Karpas-422 (cell line): ENCODE results near the gene SYNJ2. TPM values are rescaled to one million over a fixed set of nuclear protein-coding genes. Genes with fewer than 3 reads are reported as not detected.

ENCODE experiments used
- DNase-seq: peaks from one replicate; pipeline ENCODE4 v3.0.0-alpha.2; 2015
- H2AFZ ChIP-seq: fragments of 200-600 bp; sonication (generic); 2 replicates; pipeline ENCODE4 v1.6.1; 2014; ENCODE audit warnings: antibody characterized with exemption, low read length, mixed read lengths
- H3K27ac ChIP-seq: fragments of 200-600 bp; sonication (generic); 2 replicates; pipeline ENCODE4 v1.5.1; 2014; ENCODE audit warnings: mild to moderate bottlenecking, low read length, moderate library complexity
- H3K27me3 ChIP-seq: fragments of 200-600 bp; sonication (generic); 2 replicates; pipeline ENCODE4 v1.6.1; 2014; ENCODE audit warnings: low read length, mixed read lengths
- H3K36me3 ChIP-seq: fragments of 200-600 bp; sonication (generic); 2 replicates; pipeline ENCODE4 v1.6.1; 2014; ENCODE audit warnings: low read length, mixed read lengths; ENCODE audit not compliant: insufficient read depth
- H3K4me1 ChIP-seq: fragments of 200-600 bp; sonication (generic); 2 replicates; pipeline ENCODE4 v1.6.1; 2014; ENCODE audit warnings: mild to moderate bottlenecking, low read length, mixed read lengths
- H3K4me2 ChIP-seq: fragments of 200-600 bp; sonication (generic); 2 replicates; pipeline ENCODE4 v1.6.1; 2014; ENCODE audit warnings: low read length, low read depth, mild to moderate bottlenecking; ENCODE audit not compliant: poor library complexity, severe bottlenecking
- H3K4me3 ChIP-seq: fragments of 200-600 bp; sonication (generic); 2 replicates; pipeline ENCODE4 v1.5.1; 2014; ENCODE audit warnings: mild to moderate bottlenecking, antibody characterized with exemption, low read length, mixed read lengths
- H3K79me2 ChIP-seq: fragments of 200-600 bp; sonication (generic); 2 replicates; pipeline ENCODE4 v1.6.1; 2014; ENCODE audit warnings: mild to moderate bottlenecking, low read length, mixed read lengths
- H3K9ac ChIP-seq: fragments of 200-600 bp; sonication (generic); 2 replicates; pipeline ENCODE4 v1.6.0; 2014; ENCODE audit warnings: low read length
- H3K9me2 ChIP-seq: fragments of 200-600 bp; sonication (generic), shearing (Covaris generic); replicated peaks from 2 replicates; pipeline ENCODE4 v1.6.0; 2014; ENCODE audit warnings: mild to moderate bottlenecking, low read length, moderate library complexity; ENCODE audit not compliant: insufficient read depth
- H3K9me3 ChIP-seq: fragments of 300-700, 200-600 bp; sonication (generic); 2 replicates; pipeline ENCODE4 v1.6.1; 2014; ENCODE audit warnings: low read length, mixed read lengths
- H4K20me1 ChIP-seq: fragments of 200-600 bp; sonication (generic); 2 replicates; pipeline ENCODE4 v1.6.1; 2014; ENCODE audit warnings: mild to moderate bottlenecking, antibody characterized with exemption, low read length, low read depth; ENCODE audit not compliant: insufficient read depth
- total RNA-seq: library from RNA; depleted of rRNA; stranded (reverse); fragments of >200 nt; shearing (Covaris generic); gene quantifications from 2 replicates; pipeline ENCODE4 v1.2.3, GENCODE V29; 2014; ENCODE audit warnings: low replicate concordance

SYNJ2 gene
- total RNA-seq, 1 experiment from 2014 or later = 0.04 TPM

GRCh38 chr6:158060455-158061360 is 79.0 kb downstream of the SYNJ2 start:
- H4K20me1 ChIP-seq = no peaks in the 10 kb centered on the region
- DNase-seq = no peak
- no peak overlapping the region for H3K4me2 ChIP-seq
- no peak overlapping the region for H3K4me3 ChIP-seq
- H3K9me2 ChIP-seq = no peaks in the 10 kb centered on the region
- H3K27ac ChIP-seq = no peak overlapping the region
- no peaks in the 10 kb centered on the region for H3K79me2 ChIP-seq
- H3K4me1 ChIP-seq = no peaks in the 10 kb centered on the region
- H3K9me3 ChIP-seq = no peaks in the 10 kb centered on the region
- no peaks in the 10 kb centered on the region for H3K27me3 ChIP-seq
- H3K9ac ChIP-seq = no peak overlapping the region
- no peak overlapping the region for H2AFZ ChIP-seq
- no peaks in the 10 kb centered on the region for H3K36me3 ChIP-seq

- H3K27me3 ChIP-seq = no peaks in the 10 kb centered on the region
- DNase-seq = no peak
- H3K79me2 ChIP-seq = no peaks in the 10 kb centered on the region
- H3K9me2 ChIP-seq = no peaks in the 10 kb centered on the region
- no peaks in the 10 kb centered on the region for H3K9me3 ChIP-seq
- H4K20me1 ChIP-seq = no peaks in the 10 kb centered on the region
- no peak overlapping the region for H2AFZ ChIP-seq
- no peak overlapping the region for H3K27ac ChIP-seq
- H3K36me3 ChIP-seq = no peaks in the 10 kb centered on the region
- H3K4me2 ChIP-seq = no peak overlapping the region
- no peak overlapping the region for H3K4me3 ChIP-seq
- no peaks in the 10 kb centered on the region for H3K4me1 ChIP-seq
- no peak overlapping the region for H3K9ac ChIP-seq
These were observed 79.7 kb downstream of the SYNJ2 start for GRCh38 chr6:158061361-158061708.

DNA sequence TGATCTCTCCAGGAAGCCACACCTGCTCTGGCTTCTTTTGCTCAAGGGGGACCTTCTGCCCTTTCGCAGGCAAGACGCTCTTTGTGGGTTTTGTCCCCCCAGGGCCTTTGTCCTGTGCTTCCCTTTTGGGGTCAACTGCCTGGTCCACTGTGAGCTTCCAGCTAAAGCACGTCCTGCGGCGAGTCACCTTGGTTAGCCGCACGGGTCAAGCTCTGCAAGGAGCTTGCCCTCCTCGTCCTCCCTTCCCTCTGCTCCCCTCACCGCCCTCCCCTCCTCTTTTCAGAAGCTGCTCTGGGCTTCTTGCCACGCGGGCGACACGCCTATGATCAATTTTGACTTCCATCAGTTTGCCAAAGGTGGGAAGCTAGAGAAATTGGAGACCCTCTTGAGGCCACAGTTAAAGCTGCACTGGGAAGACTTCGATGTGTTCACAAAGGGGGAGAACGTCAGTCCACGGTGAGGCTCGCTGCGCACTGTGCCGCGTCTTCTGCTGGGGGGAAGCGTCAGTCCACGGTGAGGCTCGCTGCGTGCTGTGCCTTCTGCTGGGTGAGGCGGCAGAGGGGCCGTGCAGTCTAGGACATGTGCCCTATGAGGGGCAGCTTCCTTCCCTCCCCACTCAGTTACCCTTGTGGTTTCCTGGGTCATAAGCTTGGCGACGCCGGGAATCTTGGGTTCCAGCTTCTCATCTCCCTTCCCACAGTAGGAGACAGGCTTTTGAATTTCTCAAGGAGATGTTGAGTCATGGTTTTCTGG is 80.2 kb downstream of the SYNJ2 start:
- Histone ChIP-seq H3K79me2 (no peaks in the 10 kb centered on the region), H3K27me3 (no peaks in the 10 kb centered on the region), H4K20me1 (no peaks in the 10 kb centered on the region), H3K4me3 (no peak overlapping the region), H3K9me2 (no peaks in the 10 kb centered on the region), H3K36me3 (no peaks in the 10 kb centered on the region), H2AFZ (no peak overlapping the region), H3K9me3 (no peaks in the 10 kb centered on the region), H3K4me2 (no peak overlapping the region), H3K9ac (no peak overlapping the region), H3K4me1 (no peaks in the 10 kb centered on the region), H3K27ac (no peak overlapping the region)
- DNase-seq = no peak

- no peak overlapping the region for H3K27ac ChIP-seq
- no peak overlapping the region for H3K4me3 ChIP-seq
- no peaks in the 10 kb centered on the region for H3K9me2 ChIP-seq
- H3K36me3 ChIP-seq = no peaks in the 10 kb centered on the region
- no peak overlapping the region for H2AFZ ChIP-seq
- no peak overlapping the region for H3K9ac ChIP-seq
- no peaks in the 10 kb centered on the region for H4K20me1 ChIP-seq
- no peaks in the 10 kb centered on the region for H3K4me1 ChIP-seq
- no peak for DNase-seq
- no peak overlapping the region for H3K4me2 ChIP-seq
- no peaks in the 10 kb centered on the region for H3K27me3 ChIP-seq
- no peaks in the 10 kb centered on the region for H3K9me3 ChIP-seq
- H3K79me2 ChIP-seq = no peaks in the 10 kb centered on the region
These were observed 82.1 kb downstream of the SYNJ2 start for GRCh38 chr6:158063736-158064135.

DNA sequence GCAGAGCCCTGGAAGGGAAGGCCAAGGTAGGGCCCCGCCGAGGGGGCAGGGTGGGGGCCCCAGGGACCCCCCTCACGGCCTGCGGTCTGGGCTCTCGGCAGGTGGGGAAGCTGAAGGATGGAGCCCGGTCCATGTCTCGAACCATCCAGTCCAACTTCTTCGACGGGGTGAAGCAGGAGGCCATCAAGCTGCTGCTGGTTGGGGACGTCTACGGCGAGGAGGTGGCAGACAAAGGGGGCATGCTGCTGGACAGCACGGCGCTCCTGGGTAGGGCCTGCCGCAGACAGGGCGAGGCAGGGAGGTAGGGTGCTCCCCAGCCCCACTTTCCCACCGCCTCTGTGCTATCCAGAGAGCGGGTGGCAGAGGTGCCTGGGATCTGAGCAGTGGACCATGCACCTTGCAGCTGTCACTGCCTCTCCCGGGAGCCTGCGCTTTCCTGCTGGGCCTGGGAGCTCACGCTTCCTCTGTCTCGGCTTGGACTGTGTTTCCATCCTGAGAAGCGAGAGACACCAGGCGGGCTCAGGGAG is 83.1 kb downstream of the SYNJ2 start:
- no peaks in the 10 kb centered on the region for H4K20me1 ChIP-seq

GRCh38 chr6:158066136-158066781 is 84.6 kb downstream of the SYNJ2 start:
- Histone ChIP-seq H3K27me3 (no peaks in the 10 kb centered on the region), H3K36me3 (no peaks in the 10 kb centered on the region), H3K4me2 (no peak overlapping the region), H3K9me2 (no peaks in the 10 kb centered on the region), H3K4me3 (no peak overlapping the region), H3K27ac (no peak overlapping the region), H2AFZ (no peak overlapping the region), H3K79me2 (no peaks in the 10 kb centered on the region), H3K9me3 (no peaks in the 10 kb centered on the region), H3K4me1 (no peaks in the 10 kb centered on the region), H3K9ac (no peak overlapping the region), H4K20me1 (no peaks in the 10 kb centered on the region)
- DNase-seq = no peak

More for the DNA sequence above, 83.1 kb downstream of the SYNJ2 start:
- no peak for DNase-seq
- no peak overlapping the region for H2AFZ ChIP-seq
- no peak overlapping the region for H3K9ac ChIP-seq
- H3K79me2 ChIP-seq = no peaks in the 10 kb centered on the region
- H3K4me1 ChIP-seq = no peaks in the 10 kb centered on the region
- H3K27me3 ChIP-seq = no peaks in the 10 kb centered on the region
- H3K9me3 ChIP-seq = no peaks in the 10 kb centered on the region
- H3K9me2 ChIP-seq = no peaks in the 10 kb centered on the region
- H3K36me3 ChIP-seq = no peaks in the 10 kb centered on the region
- H3K4me2 ChIP-seq = no peak overlapping the region
- no peak overlapping the region for H3K4me3 ChIP-seq
- no peak overlapping the region for H3K27ac ChIP-seq

DNA sequence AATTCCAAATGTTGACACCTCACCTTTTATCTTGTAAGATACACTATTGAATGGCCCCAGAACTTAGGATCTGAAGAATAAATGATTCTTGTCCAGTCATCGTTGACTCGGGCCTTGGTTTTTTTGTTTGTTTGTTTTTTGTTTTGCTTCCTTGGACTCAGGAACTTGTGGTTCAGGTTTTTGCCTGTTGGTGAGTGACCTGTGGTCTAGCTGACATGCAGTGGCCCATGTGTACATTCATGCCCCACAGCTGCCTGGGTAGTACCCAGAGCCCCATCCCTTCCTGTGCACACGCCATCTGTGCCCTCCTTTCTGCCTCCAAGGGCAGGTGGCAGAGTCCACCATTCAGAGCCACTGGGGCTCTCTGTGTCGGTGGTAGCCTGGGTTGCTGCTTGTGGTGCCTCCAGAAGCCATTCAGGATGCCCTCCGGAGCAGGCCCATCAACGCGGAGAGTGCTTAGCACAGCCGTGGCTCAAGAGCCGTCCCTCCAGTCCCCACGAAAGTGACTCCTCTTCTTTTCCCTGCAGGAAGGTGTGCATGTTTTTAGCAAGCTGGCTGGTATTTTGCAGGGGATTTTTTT is 85.9 kb downstream of the SYNJ2 start:
- Histone ChIP-seq H3K9me3 (no peaks in the 10 kb centered on the region), H3K4me3 (no peak overlapping the region), H2AFZ (no peak overlapping the region), H3K36me3 (no peaks in the 10 kb centered on the region), H3K27me3 (no peaks in the 10 kb centered on the region), H4K20me1 (no peaks in the 10 kb centered on the region), H3K9ac (no peak overlapping the region), H3K4me2 (no peak overlapping the region), H3K79me2 (no peaks in the 10 kb centered on the region), H3K9me2 (no peaks in the 10 kb centered on the region), H3K4me1 (no peaks in the 10 kb centered on the region), H3K27ac (no peak overlapping the region)
- DNase-seq = no peak
